Activated CD8-positive, alpha-beta memory T cell treated with anti-CD3 and anti-CD28 coated beads, Interleukin-2, amount 50 U/mL, for 48 hours (primary cell): ENCODE data around the gene ETV3L.

Source experiments
- DNase-seq: peaks from one replicate; pipeline ENCODE4 v3.0.0-alpha.2; 2020

ETV3L gene

DNA sequence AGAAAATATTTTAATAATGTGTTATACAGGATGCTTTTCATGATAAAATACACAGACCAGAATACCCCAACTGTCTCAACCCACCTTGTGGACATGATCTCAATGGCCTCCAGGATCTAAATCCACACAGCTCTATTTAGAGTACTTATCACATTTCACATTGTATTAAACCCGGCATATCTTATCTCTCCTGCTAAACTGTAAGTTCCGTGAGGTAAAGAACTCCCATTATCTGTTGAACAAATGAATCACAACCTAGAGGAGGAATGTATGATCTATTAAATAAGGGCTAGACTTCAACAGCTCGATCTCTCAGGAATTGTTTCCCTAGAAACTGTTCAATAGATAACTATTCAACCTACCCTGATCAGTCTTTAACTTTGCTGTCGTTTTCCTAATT is 31.7 kb upstream of the ETV3L start:
- no peak for DNase-seq

DNA sequence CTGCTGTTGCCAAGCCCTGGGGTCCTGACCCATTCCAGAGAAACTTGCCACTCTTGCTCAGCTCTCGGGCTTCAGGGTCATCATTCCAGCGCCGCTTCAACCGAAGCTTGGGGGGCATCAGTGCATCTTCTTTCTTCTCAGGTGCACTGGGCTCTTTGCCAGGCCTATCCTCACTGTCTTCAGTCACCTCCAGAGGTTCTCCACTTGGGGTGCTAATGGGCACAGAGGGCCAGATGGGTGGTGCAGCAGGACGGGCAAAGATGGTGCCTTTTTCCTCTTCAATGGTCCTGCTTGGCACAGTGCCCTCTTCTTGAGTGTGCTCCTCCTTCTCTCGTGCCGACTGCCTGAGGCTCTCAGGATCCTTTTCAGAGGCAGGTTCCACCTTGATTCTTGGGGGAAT is 25.2 kb upstream of the ETV3L start:
- no peak for DNase-seq

DNA sequence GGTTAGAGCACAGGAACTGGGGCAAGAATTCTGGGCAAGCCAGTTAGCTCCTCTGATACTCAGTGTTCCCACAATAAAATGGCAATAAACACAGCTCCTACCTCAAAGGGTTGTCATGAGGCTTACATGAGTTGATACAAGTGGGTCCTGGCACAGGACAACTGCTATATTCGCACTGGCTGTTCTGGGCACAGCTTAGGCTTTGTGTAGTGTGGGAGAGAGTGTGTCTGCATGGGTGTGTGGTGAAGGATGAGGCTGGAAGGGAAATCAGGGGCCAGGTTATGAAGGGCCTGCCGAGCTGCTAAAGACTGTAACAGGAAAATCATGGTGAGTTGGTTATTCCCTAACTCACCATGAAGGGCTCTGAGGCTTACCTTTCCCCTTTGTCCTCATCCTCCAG is 19.8 kb upstream of the ETV3L start:
- DNase-seq: no peak

- no peak for DNase-seq
Measured at GRCh38 chr1:157119008-157119407, 19.4 kb upstream of the ETV3L start.

DNA sequence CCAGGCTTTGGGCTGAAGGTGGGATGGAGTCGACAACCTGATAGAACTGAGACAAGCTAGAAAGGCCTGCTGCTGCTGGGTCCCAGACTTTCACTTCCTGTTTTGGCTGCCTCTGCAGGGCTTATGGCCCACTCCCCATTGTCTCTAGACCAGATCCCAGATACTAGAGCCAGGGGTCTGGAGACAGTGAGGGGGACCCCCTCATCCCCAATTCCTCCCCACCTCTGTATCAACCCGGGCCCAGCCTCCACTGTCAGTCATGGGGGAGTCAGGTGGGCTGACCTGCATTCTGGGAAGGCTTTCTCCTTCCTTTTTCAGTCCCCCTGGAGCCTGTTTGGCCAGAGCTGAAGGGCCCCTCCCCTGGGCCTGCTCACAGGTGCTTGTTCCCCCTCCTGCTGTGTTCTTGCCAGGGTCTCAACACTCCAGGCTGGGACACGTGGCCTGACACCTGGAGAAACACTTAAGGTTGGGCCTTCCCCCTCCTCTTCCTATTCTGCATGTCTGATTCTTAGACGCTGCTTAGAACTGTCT is 18.0 kb upstream of the ETV3L start:
- DNase-seq: peak; percentile 42

GRCh38 chr1:157116737-157117103 is 17.1 kb upstream of the ETV3L start:
- peak; percentile 26 for DNase-seq

GRCh38 chr1:157115851-157116736 is 16.5 kb upstream of the ETV3L start:
- peak; percentile 18 for DNase-seq

DNA sequence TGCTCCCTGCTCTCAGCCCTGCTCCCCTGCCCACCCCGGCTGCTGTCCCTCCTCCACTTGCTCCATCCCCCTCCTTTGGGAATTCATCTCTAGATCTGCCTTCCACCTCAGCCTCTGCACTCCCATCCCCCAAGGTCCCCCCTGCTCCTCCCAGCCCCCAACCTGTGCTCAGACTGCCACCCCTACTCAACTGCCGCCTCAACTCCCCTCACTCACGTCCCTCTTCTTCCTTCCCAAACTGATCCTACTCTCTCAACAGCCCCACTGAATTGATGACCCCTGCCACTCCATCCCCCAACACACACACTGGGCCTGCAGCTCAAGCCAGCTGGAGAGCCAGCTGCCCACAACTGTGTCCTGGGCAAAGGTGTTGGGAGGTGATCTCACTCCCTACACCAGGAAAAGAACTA is 15.8 kb upstream of the ETV3L start:
- peak; percentile 32 for DNase-seq

DNA sequence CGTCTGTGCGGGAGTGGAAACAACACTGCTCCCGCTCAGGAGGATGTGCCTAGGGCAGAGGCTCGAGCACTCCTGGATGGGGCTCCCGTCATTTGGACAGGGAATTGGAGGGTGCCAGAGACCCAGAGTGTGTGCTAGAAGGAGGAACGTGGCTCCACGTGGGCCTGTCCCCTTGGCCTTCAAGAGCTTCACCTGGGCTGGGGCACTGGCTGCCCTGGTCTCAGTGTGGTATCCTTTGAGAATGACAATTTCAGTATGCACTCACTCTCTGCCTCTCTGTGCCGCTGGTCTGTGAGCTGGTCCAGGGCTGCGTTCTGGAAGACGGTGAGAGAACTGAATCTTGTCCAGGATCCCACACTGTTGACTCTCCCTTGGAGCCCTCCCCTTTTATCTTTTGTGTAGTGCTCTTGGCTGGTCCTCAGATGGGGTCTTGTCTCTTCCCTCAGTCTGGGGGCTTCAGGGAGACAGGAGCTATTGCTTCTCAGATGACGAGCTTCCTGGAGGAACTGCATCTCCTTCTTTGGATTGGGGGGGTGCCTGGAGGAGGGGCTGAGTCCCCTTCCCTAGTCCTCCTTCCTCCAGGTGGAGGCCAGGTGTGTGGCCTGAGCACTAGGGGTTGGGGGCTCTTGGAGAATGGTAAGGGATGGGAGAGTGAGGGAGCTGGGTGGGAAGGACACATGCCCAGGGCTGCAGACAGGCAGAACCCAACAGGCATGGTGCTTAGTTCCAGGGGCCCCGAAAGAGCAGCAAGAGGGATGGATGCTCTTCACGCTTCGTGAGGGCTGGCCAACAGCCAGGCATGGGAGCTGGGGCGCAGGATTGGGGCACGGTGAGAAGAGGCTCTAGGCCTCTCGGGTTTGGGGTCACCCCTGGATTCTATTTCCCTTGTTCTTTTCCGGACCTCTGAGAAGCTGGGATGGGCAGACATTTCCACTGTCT is 14.8 kb upstream of the ETV3L start:
- DNase-seq: peak; percentile 42

GRCh38 chr1:157113631-157114030 is 14.0 kb upstream of the ETV3L start:
- peak; percentile 43 for DNase-seq

DNA sequence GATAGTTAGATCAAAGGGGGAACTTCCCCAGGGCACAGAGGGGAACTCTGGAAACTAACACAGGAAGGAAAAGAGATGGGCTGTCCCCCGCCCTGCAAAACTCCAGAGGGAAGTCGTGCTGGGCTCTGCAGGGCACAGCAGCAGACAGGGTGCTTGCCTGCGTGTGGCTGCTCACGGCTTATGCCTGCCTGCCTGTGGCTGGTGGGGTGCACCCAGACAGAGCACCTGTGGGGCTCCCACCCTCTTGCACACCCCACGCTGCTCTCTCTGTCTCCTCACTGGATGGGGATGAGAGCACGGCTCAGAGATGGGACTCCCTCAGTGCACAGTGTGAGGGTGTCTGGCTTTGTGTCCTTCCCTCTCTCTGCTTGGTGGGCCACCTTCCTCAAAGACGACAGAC is 13.5 kb upstream of the ETV3L start:
- peak; percentile 35 for DNase-seq

- DNase-seq: peak; percentile 45
Measured at GRCh38 chr1:157112186-157112867, 12.7 kb upstream of the ETV3L start.

- DNase-seq: no peak
Measured at GRCh38 chr1:157111396-157112165, 12.0 kb upstream of the ETV3L start.

DNA sequence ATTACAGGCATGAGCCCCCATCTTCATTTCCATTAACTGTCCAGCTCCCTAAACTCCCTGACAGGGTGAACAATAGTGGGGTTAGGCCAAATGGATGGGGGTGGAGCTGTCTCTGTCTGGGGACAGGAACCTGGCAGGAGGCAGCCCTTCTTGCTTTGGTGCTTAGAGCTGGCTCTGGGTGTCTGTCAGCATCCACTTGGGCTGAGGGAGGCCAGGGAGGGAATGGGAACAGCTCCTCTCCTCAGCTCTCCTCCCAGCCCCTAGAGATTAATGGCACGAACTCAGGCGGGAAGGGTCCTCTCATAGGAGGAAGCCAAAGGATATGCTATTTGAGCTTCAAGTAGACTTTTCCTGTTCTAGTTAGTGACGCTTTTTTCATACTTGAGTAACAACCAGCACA is 11.1 kb upstream of the ETV3L start:
- DNase-seq: no peak

GRCh38 chr1:157110003-157110402 is 10.4 kb upstream of the ETV3L start:
- DNase-seq: no peak

- DNase-seq: no peak
Measured at GRCh38 chr1:157108448-157108847, 8.8 kb upstream of the ETV3L start.

GRCh38 chr1:157107702-157108101 is 8.1 kb upstream of the ETV3L start:
- no peak for DNase-seq

DNA sequence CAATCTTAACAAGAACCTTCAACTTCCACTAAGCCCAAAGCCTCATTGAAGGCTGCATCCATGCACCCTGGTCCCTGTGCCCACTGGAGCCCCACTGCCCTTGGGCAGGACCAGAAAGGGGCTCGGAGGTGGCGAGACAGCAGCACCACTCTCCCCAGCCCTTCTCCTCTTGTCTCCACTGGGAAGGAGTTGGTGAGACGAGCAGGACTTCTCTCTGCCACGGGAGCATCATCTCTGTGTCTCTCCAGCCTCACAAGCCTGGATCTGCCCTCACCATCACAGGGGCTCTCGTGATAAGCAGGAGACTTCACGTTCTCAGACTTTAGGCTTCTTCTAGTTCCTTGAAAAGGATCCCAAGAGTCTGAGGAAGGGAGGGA is 7.2 kb upstream of the ETV3L start:
- no peak for DNase-seq

DNA sequence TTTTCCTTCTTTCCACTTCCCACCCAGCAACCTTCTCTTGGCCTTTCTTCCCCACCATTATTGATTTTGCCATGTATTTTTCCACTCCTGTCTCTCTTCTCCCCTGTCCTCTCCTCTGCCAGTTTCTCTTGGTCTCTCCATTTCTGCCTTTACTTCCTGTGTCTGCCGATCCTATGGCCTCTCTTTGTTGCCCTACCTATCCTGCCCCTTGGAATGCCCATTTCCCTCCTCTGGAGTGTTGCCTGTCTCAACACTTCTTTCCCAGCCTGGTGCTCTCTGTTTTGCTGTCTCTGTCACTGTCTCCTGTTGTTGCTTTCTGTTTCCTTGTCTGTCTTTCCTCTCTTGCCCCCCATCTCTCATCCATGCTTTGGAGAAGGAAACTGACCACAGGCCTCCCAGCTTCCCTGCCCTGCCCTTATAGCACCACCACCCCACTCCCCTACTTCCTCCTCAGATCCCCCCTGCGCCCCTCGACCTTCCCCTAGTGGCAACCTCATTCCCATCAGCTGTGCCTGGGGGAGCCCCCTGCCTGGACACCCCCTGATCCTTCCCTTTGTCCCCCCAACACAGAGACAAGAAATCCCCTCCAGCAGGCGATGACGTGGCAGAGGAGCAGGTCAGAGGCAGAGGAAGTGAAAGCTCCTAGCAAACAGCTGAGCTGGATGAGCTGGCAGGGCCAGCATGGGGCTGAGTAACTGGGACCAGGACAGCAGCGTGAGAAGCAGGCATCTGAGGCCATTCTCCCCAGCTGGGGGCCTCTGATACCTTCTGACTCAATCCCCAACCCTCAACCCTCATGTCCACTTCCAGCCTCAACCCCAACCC is 6.6 kb upstream of the ETV3L start:
- peak; percentile 68 for DNase-seq

DNA sequence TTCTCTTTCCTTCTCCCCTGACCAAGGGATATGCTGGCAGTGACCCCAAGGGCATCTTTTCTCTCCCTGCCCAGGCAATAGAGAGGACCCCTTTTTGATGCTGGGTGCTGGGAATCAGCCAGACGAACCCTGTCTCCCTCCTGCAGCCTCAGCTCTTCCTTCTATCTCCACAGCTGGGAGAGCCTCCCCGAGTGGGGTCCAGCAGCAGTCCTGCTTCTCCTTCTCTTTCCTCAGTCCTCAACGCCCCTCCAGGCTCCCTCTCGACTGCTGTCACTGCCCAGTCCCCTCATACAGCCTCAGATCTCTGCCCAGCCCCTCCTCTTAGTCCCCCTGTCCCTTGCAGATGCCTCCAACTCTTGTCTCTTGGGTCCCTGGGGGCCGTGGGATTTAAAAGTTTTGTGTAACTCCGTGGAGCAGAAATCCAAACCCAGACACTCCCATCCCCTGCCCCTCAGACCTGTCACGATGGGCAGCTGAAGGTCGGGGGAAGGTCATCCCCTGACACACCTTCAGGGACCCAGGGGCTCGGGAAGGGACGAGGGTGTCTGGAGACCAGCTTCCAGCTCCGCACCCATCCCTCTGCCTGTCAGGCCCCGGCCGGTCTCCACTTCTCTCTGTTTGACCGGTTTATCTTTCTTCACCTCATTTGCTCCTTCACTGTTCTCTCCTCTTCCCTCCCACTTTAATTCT is 5.8 kb upstream of the ETV3L start:
- no peak for DNase-seq
